Uterus (tissue), 4 donors: Measurements from ENCODE around the gene LIMS2. TPM values are rescaled to one million over a fixed set of nuclear protein-coding genes. Genes with fewer than 3 reads are reported as not detected.

Experiments used
- DNase-seq, 2 donors: peaks; one replicate each; pipeline ENCODE4 v3.0.0-alpha.2; 2019 to 2020
- H3K27ac ChIP-seq, 2 donors: fragments of 200-600 bp; sonication (generic); 1 replicate in 1 of 2; 2 replicates in 1 of 2; pipeline ENCODE4 v1.5.1; 2016 to 2018
- H3K27me3 ChIP-seq, 2 donors: fragments of 200-600 bp; sonication (generic); one replicate each; pipeline ENCODE4 v1.5.1; 2018 to 2019; ENCODE audit warnings: control low read depth in 1 of 2
- H3K36me3 ChIP-seq, 2 donors: fragments of 200-600 bp; sonication (generic); one replicate each; pipeline ENCODE4 v1.5.1; 2019; ENCODE audit warnings: control low read depth in 1 of 2
- H3K4me1 ChIP-seq, 2 donors: fragments of 200-600 bp; sonication (generic); one replicate each; pipeline ENCODE4 v1.5.1; 2018 to 2019; ENCODE audit warnings: control low read depth in 1 of 2
- H3K4me3 ChIP-seq, 2 donors: fragments of 200-600 bp; sonication (generic); 1 replicate in 1 of 2; 2 replicates in 1 of 2; pipeline ENCODE4 v1.5.1; 2018 to 2019; ENCODE audit warnings: mild to moderate bottlenecking in 1 of 2
- H3K9me3 ChIP-seq, 2 donors: fragments of 200-600 bp; sonication (generic); one replicate each; pipeline ENCODE4 v1.5.1; 2019; ENCODE audit warnings: control low read depth in 1 of 2
- CTCF ChIP-seq, 4 experiments: fragments of 200-600 bp in 2 of 4; fragments of 450-650 bp in 2 of 4; sonication (generic) in 2 of 4; IDR thresholded peaks; one replicate each; pipeline ENCODE4 v1.5.1; 2016 to 2019; ENCODE audit warnings: antibody characterized with exemption in 4 of 4, mild to moderate bottlenecking in 2 of 4, moderate library complexity in 1 of 4
- POLR2A ChIP-seq, 2 donors: fragments of 450-650 bp; IDR thresholded peaks; one replicate each; pipeline ENCODE4 v1.6.1; 2016; ENCODE audit warnings: antibody characterized with exemption in 2 of 2, mild to moderate bottlenecking in 1 of 2, moderate library complexity in 1 of 2
- intact Hi-C: fragments of 100-400 bp; cut with DNase I; formaldehyde crosslinking; loops from one replicate; pipeline ENCODE4 v1.15.1; 2023; ENCODE audit warnings: low total_unique reads
- total RNA-seq, 4 donors: library from RNA; depleted of rRNA in 3 of 4; stranded (reverse); fragments of >200 nt in 3 of 4; gene quantifications; one replicate each; pipeline versions ENCODE4 v1.1.0 to v1.2.4, GENCODE V29; 2014 to 2023
- donor health status: DM: yes; HTN: yes; CAD: no.

LIMS2 gene
- total RNA-seq, 4 donors from 2014 or later, result 15.8 to 298 (median 66.2) TPM

GRCh38 chr2:127641846-127642507 lies 33.4 kb downstream of the LIMS2 start:
- no peaks in the 10 kb centered on the region for H3K9me3 ChIP-seq
- intact Hi-C loops, result no loop called here
- H3K27ac ChIP-seq, result peak overlapping the region; percentile 3 to 16
- no peaks in the 10 kb centered on the region for H3K27me3 ChIP-seq
- no peak for DNase-seq
- H3K4me1 ChIP-seq, result peaks cover 5 to 10% of the 10 kb centered on the region in 2 donors
- H3K36me3 ChIP-seq, result no peaks in the 10 kb centered on the region
- no peak for TF ChIP-seq POLR2A (IDR thresholded peaks at IDR 0.05)
- no peak for TF ChIP-seq CTCF (IDR thresholded peaks at IDR 0.05)
- H3K4me3 ChIP-seq, result no peak overlapping the region

GRCh38 chr2:127641133-127641532 lies 34.2 kb downstream of the LIMS2 start:
- peaks cover 6 to 10% of the 10 kb centered on the region in 2 donors for H3K4me1 ChIP-seq
- no peaks in the 10 kb centered on the region for H3K36me3 ChIP-seq
- no peak for DNase-seq
- no peak overlapping the region for H3K4me3 ChIP-seq
- H3K27ac ChIP-seq, result no peak overlapping the region
- intact Hi-C loops, result no loop called here
- H3K9me3 ChIP-seq, result no peaks in the 10 kb centered on the region
- H3K27me3 ChIP-seq, result no peaks in the 10 kb centered on the region
- no peak for TF ChIP-seq CTCF (IDR thresholded peaks at IDR 0.05)
- no peak for TF ChIP-seq POLR2A (IDR thresholded peaks at IDR 0.05)

- peaks cover 6 to 10% of the 10 kb centered on the region in 2 donors for H3K4me1 ChIP-seq
- no peak for DNase-seq
- peak overlapping the region; percentile 1 to 92 for H3K27ac ChIP-seq
- no peak for TF ChIP-seq POLR2A (IDR thresholded peaks at IDR 0.05)
- TF ChIP-seq CTCF (IDR thresholded peaks at IDR 0.05), result no peak
- H3K36me3 ChIP-seq, result no peaks in the 10 kb centered on the region
- no peak overlapping the region for H3K4me3 ChIP-seq
- intact Hi-C loops, result no loop called here
- H3K27me3 ChIP-seq, result no peaks in the 10 kb centered on the region
- H3K9me3 ChIP-seq, result no peaks in the 10 kb centered on the region
These were observed 35.0 kb downstream of the LIMS2 start for GRCh38 chr2:127640082-127641072.

GRCh38 chr2:127639111-127639474 lies 36.2 kb downstream of the LIMS2 start:
- intact Hi-C loops, result no loop called here

More at GRCh38 chr2:127639111-127639474, 36.2 kb downstream of the LIMS2 start:
- Histone ChIP-seq H3K27me3 (no peaks in the 10 kb centered on the region), H3K27ac (peak overlapping the region; percentile 1 to 92), H3K9me3 (no peaks in the 10 kb centered on the region), H3K4me3 (no peak overlapping the region), H3K36me3 (no peaks in the 10 kb centered on the region), H3K4me1 (peaks cover 6 to 10% of the 10 kb centered on the region in 2 donors)
- no peak for TF ChIP-seq CTCF (IDR thresholded peaks at IDR 0.05)
- no peak for TF ChIP-seq POLR2A (IDR thresholded peaks at IDR 0.05)
- no peak for DNase-seq
